GM12892 (cell line): ENCODE measurements around the gene MOK.

Experiments used
- POLR2A ChIP-seq: IDR thresholded peaks from 2 replicates; pipeline ENCODE4 v1.6.1; 2011; ENCODE audit warnings: low read depth, low read length, control low read depth
- TAF1 ChIP-seq: IDR thresholded peaks from 2 replicates; pipeline ENCODE4 v1.6.1; 2011; ENCODE audit warnings: low read depth, mild to moderate bottlenecking, control low read depth, low read length, borderline replicate concordance

GRCh38 chr14:102196902-102197230 is 108.1 kb downstream of the MOK start:
- no peak for TF ChIP-seq TAF1
- no peak for TF ChIP-seq POLR2A
